GM21423 (cell line): ENCODE results near the gene SLC2A3.
"Not testable (repeated sequence)": the region's sequence is repeated elsewhere in the genome, so short reads cannot be mapped to it uniquely, and the experiment has no call there.

Experiments used
- ATAC-seq: cut with Tn5 transposase; IDR thresholded peaks from one replicate; pipeline ENCODE4 v1.9.1; 2021; ENCODE audit warnings: mild to moderate bottlenecking, moderate library complexity; ENCODE audit not compliant: unreplicated experiment

The SLC2A3 gene

GRCh38 chr12:7935590-7936581 lies at the start of gene SLC2A3:
TSS of gene SLC2A3 (minus strand) at chr12:7936187. CDS start at chr12:7936034, 153 bp downstream.
- ATAC-seq, result peak; percentile 44

- no peak for ATAC-seq
Measured at GRCh38 chr12:7984900-7985299, 48.9 kb upstream of the SLC2A3 start.

GRCh38 chr12:7983460-7983859 lies 47.5 kb upstream of the SLC2A3 start:
- ATAC-seq, result not testable (repeated sequence)

GRCh38 chr12:7983019-7983418 lies 47.0 kb upstream of the SLC2A3 start:
- not testable (repeated sequence) for ATAC-seq

- not testable (repeated sequence) for ATAC-seq
Measured at GRCh38 chr12:7982332-7982735, 46.3 kb upstream of the SLC2A3 start.

GRCh38 chr12:7981446-7981845 lies 45.5 kb upstream of the SLC2A3 start:
- ATAC-seq, result no peak

- ATAC-seq, result peak; percentile 78
Measured at GRCh38 chr12:7977351-7978124, 41.6 kb upstream of the SLC2A3 start.

GRCh38 chr12:7973457-7973825 lies 37.5 kb upstream of the SLC2A3 start:
- ATAC-seq, result no peak

- no peak for ATAC-seq
Measured at GRCh38 chr12:7972734-7973456, 36.9 kb upstream of the SLC2A3 start.

- not testable (repeated sequence) for ATAC-seq
Measured at GRCh38 chr12:7972269-7972668, 36.3 kb upstream of the SLC2A3 start.

GRCh38 chr12:7971765-7972164 lies 35.8 kb upstream of the SLC2A3 start:
- not testable (repeated sequence) for ATAC-seq

GRCh38 chr12:7970475-7971252 lies 34.7 kb upstream of the SLC2A3 start:
- peak; percentile 87 for ATAC-seq

GRCh38 chr12:7966563-7966962 lies 30.6 kb upstream of the SLC2A3 start:
- ATAC-seq, result no peak

GRCh38 chr12:7964669-7965068 lies 28.7 kb upstream of the SLC2A3 start:
- ATAC-seq, result not testable (repeated sequence)

GRCh38 chr12:7961395-7962178 lies 25.6 kb upstream of the SLC2A3 start:
- no peak for ATAC-seq

- ATAC-seq, result peak; percentile 51
Measured at GRCh38 chr12:7959701-7960121, 23.7 kb upstream of the SLC2A3 start.

GRCh38 chr12:7959278-7959677 lies 23.3 kb upstream of the SLC2A3 start:
- ATAC-seq, result peak; percentile 12

GRCh38 chr12:7954877-7955276 lies 18.9 kb upstream of the SLC2A3 start:
- not testable (repeated sequence) for ATAC-seq

- not testable (repeated sequence) for ATAC-seq
Measured at GRCh38 chr12:7954418-7954817, 18.4 kb upstream of the SLC2A3 start.
